PFSK-1 (cell line): ENCODE data around the gene CYB5R4.

Experiments used
- FOXP2 ChIP-seq: optimal IDR thresholded peaks from 2 replicates; pipeline ENCODE3; 2011; ENCODE audit warnings: borderline replicate concordance, control low read depth, inconsistent platforms; ENCODE audit not compliant: insufficient read depth; ENCODE audit errors: extremely low read length, extremely low read depth
- POLR2AphosphoS5 ChIP-seq: IDR thresholded peaks from 2 replicates; pipeline ENCODE4 v1.6.1; 2012; ENCODE audit warnings: low read depth, mild to moderate bottlenecking, control low read depth, low read length, moderate library complexity
- SIN3A ChIP-seq: IDR thresholded peaks from 2 replicates; pipeline ENCODE4 v1.6.1; 2012; ENCODE audit warnings: mild to moderate bottlenecking, low read length, moderate library complexity, borderline replicate concordance; ENCODE audit not compliant: insufficient read depth
- TAF1 ChIP-seq: IDR thresholded peaks from 2 replicates; pipeline ENCODE4 v1.6.1; 2012; ENCODE audit warnings: low read length, control low read depth, borderline replicate concordance; ENCODE audit not compliant: insufficient read depth
- TF ChIP-seq, protein P1 (sequence below), 2 experiments: IDR thresholded peaks; 2 replicates each; pipeline versions ENCODE4 v1.6.1 to v1.8.0; 2011 to 2012; ENCODE audit warnings: low read depth in 2 of 2, low read length in 2 of 2, control low read depth in 1 of 2, inconsistent platforms in 1 of 2, mild to moderate bottlenecking in 1 of 2, moderate library complexity in 1 of 2; ENCODE audit not compliant: insufficient read depth in 1 of 2

Gene CYB5R4

DNA sequence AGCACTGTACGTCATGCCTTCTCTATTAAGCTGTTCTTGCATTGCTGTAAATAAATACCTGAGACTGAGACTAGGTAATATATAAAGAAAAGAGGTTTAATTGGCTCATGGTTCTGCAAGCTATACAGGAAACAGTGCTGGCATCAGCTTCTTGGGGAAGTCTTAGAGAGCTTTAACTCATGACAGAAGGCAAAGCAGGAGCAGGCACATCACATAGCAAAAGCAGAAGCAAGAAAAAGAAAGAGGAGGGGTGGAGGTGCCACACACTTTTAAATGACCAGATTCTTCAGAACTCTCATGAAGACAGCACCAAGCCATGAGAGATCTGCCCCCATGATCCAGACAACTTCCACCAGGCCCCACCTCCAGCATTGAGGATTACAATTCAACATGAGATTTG is 30.1 kb downstream of the CYB5R4 start:
- TF ChIP-seq TAF1 (no peak), FOXP2 (no peak), POLR2AphosphoS5 (no peak), SIN3A (no peak)
- TF ChIP-seq, protein P1, sequence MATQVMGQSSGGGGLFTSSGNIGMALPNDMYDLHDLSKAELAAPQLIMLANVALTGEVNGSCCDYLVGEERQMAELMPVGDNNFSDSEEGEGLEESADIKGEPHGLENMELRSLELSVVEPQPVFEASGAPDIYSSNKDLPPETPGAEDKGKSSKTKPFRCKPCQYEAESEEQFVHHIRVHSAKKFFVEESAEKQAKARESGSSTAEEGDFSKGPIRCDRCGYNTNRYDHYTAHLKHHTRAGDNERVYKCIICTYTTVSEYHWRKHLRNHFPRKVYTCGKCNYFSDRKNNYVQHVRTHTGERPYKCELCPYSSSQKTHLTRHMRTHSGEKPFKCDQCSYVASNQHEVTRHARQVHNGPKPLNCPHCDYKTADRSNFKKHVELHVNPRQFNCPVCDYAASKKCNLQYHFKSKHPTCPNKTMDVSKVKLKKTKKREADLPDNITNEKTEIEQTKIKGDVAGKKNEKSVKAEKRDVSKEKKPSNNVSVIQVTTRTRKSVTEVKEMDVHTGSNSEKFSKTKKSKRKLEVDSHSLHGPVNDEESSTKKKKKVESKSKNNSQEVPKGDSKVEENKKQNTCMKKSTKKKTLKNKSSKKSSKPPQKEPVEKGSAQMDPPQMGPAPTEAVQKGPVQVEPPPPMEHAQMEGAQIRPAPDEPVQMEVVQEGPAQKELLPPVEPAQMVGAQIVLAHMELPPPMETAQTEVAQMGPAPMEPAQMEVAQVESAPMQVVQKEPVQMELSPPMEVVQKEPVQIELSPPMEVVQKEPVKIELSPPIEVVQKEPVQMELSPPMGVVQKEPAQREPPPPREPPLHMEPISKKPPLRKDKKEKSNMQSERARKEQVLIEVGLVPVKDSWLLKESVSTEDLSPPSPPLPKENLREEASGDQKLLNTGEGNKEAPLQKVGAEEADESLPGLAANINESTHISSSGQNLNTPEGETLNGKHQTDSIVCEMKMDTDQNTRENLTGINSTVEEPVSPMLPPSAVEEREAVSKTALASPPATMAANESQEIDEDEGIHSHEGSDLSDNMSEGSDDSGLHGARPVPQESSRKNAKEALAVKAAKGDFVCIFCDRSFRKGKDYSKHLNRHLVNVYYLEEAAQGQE (IDR thresholded peaks at IDR 0.05; ENCODE audit: insufficient read depth in 1 of 2, low read depth in 2 of 2, low read length in 2 of 2) = no peak

DNA sequence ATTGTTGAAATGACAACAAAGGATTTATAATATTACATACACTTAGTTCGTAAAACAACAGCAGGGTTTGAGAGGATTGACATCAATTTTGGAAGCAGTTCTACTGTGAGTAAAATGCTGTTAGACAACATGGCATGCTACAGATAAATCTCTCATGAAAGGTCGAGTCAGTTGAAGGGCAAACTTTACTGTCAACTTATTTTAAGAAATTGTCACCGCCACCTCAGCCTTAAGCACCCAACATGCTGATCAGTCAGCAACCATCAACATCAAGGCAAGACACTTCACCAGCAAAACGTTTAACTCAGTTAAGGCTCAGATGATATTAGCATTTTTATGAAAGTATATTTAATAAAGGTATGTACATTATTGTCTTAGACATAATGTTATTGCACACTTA is 31.0 kb downstream of the CYB5R4 start:
- TF ChIP-seq SIN3A (no peak), FOXP2 (no peak), POLR2AphosphoS5 (no peak), TAF1 (no peak)
- TF ChIP-seq, protein P1 (IDR thresholded peaks at IDR 0.05; ENCODE audit: insufficient read depth in 1 of 2, low read depth in 2 of 2, low read length in 2 of 2) = no peak

DNA sequence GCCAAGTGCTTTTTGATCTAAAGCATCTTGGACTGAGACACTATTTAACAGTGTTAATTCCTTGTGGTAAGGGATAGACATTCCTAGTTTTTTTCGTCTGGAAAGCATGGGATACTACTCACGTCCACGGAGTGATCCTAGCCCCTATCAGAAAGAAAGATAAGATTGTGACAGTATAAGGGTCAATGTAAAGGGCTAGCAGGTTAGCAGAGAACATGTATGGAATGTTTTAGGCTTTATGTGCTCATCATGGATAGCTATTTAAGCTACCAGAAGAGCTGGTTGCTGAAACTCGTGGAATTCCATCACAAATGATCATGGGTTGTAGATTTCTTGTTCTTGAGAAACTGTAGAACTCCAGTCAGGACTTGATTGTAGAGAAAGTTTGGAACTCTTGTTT is 32.1 kb downstream of the CYB5R4 start:
- TF ChIP-seq SIN3A = no peak
- no peak for TF ChIP-seq POLR2AphosphoS5
- no peak for TF ChIP-seq FOXP2
- TF ChIP-seq, protein P1 (IDR thresholded peaks at IDR 0.05; ENCODE audit: insufficient read depth in 1 of 2, low read depth in 2 of 2, low read length in 2 of 2) = no peak
- no peak for TF ChIP-seq TAF1

DNA sequence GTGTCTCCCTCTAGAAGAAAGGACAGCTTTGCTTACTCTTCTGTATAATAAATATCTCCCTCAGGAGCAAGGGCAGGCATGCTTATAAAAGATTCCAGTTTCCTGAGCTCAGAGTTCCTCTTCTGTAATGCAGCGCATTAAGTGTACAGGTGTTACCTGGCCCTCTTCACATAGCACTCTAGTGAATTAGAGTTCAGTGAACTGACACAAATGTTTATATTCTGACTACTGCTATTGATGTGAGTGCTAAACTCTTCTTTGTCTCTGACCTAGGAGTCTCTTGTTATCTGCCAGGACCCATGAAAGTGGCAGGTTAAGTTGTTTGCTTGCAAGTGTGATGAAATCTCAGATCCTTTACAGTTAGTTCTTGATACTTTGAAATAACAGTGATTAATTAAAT is 33.5 kb downstream of the CYB5R4 start:
- TF ChIP-seq POLR2AphosphoS5 (no peak), TAF1 (no peak), SIN3A (no peak), FOXP2 (no peak)
- TF ChIP-seq, protein P1 (IDR thresholded peaks at IDR 0.05; ENCODE audit: insufficient read depth in 1 of 2, low read depth in 2 of 2, low read length in 2 of 2) = no peak

DNA sequence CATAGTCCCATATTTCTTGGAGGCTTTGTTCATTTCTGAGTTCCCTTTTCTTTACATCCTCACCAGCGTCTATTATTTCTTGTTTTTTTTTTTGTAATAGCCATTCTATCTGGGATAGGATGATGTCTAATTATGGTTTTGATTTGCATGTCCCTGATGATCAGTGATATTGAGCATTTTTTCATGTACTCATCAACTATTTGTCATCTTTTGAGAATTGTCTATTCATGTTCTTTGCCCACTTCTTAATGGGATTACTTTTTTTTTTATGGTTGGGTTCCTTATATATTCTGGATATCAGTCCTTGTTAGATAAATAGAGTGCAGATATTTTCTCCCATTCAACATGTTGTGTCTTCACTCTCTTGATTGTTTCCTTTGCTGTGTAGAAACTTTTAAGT is 42.1 kb downstream of the CYB5R4 start:
- TF ChIP-seq SIN3A (no peak), POLR2AphosphoS5 (no peak), TAF1 (no peak), FOXP2 (no peak)
- TF ChIP-seq, protein P1 (IDR thresholded peaks at IDR 0.05; ENCODE audit: insufficient read depth in 1 of 2, low read depth in 2 of 2, low read length in 2 of 2) = no peak
